HG03565 (cell line): ENCODE results near the gene DLGAP4.

ENCODE experiments used
- ATAC-seq: cut with Tn5 transposase; IDR thresholded peaks from one replicate; pipeline ENCODE4 v1.9.1; 2021; ENCODE audit warnings: mild to moderate bottlenecking, moderate library complexity; ENCODE audit not compliant: unreplicated experiment

DLGAP4 gene

GRCh38 chr20:36346256-36346655 lies 40.1 kb downstream of the DLGAP4 start:
- ATAC-seq, result no peak

- no peak for ATAC-seq
These were observed 43.4 kb downstream of the DLGAP4 start for GRCh38 chr20:36349384-36350170.

GRCh38 chr20:36350439-36350838 lies 44.3 kb downstream of the DLGAP4 start:
- ATAC-seq, result no peak

GRCh38 chr20:36351937-36352336 lies 45.8 kb downstream of the DLGAP4 start:
- ATAC-seq, result no peak

- ATAC-seq, result no peak
These were observed 46.9 kb downstream of the DLGAP4 start for GRCh38 chr20:36352843-36353553.

GRCh38 chr20:36353740-36354139 lies 47.6 kb downstream of the DLGAP4 start:
- no peak for ATAC-seq

- no peak for ATAC-seq
These were observed 49.5 kb downstream of the DLGAP4 start for GRCh38 chr20:36355469-36356171.

- ATAC-seq, result no peak
These were observed 53.7 kb downstream of the DLGAP4 start for GRCh38 chr20:36359668-36360406.

- no peak for ATAC-seq
These were observed 54.3 kb downstream of the DLGAP4 start for GRCh38 chr20:36360429-36360828.

GRCh38 chr20:36361406-36361805 lies 55.3 kb downstream of the DLGAP4 start:
- no peak for ATAC-seq

GRCh38 chr20:36362261-36362660 lies 56.1 kb downstream of the DLGAP4 start:
- ATAC-seq, result no peak

- ATAC-seq, result no peak
These were observed 57.0 kb downstream of the DLGAP4 start for GRCh38 chr20:36362978-36363713.

- ATAC-seq, result no peak
These were observed 58.4 kb downstream of the DLGAP4 start for GRCh38 chr20:36364506-36364905.

GRCh38 chr20:36366623-36367369 lies 60.7 kb downstream of the DLGAP4 start:
- no peak for ATAC-seq

GRCh38 chr20:36367370-36367745 lies 61.2 kb downstream of the DLGAP4 start:
- ATAC-seq, result no peak

- ATAC-seq, result no peak
These were observed 62.0 kb downstream of the DLGAP4 start for GRCh38 chr20:36367907-36368799.

GRCh38 chr20:36368869-36369268 lies 62.7 kb downstream of the DLGAP4 start:
- no peak for ATAC-seq

- no peak for ATAC-seq
These were observed 63.6 kb downstream of the DLGAP4 start for GRCh38 chr20:36369739-36370138.
